ENCODE measurements around the gene FABP7.

FABP7 gene

DNA sequence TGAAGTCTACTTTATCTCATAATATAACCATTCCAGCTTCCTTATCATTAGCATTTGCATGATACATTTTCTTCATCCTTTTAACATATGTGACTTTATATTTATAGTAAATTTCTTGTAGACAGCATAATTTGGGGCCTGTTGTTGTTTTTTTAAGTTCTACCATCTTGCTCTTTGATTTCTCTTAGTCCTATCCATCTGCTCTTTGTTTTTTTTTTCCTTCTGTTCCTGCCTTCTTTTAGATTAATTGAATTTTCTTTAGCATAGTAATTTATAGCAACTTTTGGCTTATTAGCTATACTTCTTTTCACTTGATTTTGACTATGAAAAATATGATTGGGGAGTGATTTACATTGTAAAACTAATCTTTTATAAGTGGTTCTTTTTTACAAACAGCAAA is 19.2 kb upstream of the FABP7 start:
- no peak for DNase-seq

DNA sequence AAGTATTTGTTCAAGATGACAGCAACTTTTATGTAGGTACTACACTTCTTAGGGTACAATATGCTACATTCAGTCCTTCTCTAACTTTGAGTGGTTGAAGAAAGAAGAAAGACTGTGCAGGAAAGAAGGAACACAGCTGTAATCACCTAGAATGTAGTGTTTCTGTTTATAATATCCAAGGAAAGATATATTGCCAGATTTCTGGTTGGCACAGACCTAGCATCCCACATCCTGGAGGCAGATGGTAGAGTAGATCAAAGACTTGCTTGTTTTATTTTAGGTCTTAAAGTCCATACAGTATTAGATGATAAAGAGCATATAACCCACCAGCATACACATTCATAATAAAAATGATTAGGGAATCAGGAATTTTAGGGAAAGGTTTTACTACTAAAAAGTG is 13.3 kb upstream of the FABP7 start:
- no peak for DNase-seq

DNA sequence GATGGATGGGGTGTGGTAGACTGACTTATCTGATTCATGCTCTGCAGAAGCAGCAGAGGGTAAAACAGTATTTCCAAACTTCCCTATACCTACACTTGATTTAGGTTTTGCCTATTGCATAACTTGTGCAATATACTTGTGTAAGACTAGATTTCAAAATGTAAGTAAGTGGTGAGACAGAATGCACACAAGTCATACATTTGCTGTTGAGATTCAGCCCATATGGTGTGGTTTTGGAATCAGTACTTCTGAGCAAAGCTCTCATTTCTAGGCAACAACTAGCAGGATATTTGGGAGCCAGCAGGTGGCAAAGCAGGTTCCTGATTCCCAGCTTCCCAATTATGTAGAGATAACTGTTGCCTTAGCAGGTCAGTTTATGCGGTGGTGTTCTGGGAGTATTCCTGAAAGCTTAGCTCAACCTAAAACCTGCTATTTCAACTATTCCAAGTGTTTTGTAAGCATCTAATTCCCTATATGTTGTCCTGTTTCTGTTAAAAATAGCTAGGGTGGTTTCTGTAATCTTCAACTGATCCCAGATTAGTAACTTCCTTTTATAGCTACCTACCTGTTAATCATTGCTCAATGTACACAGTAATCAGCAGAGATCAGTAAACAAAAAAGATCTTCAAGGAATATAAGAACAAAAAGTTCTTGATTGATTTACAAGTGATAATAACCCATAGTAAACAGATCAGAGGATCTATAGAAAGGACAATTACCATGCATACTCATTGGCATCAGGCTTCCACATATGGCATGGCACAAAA is 8.5 kb upstream of the FABP7 start:
- no peak for DNase-seq

DNA sequence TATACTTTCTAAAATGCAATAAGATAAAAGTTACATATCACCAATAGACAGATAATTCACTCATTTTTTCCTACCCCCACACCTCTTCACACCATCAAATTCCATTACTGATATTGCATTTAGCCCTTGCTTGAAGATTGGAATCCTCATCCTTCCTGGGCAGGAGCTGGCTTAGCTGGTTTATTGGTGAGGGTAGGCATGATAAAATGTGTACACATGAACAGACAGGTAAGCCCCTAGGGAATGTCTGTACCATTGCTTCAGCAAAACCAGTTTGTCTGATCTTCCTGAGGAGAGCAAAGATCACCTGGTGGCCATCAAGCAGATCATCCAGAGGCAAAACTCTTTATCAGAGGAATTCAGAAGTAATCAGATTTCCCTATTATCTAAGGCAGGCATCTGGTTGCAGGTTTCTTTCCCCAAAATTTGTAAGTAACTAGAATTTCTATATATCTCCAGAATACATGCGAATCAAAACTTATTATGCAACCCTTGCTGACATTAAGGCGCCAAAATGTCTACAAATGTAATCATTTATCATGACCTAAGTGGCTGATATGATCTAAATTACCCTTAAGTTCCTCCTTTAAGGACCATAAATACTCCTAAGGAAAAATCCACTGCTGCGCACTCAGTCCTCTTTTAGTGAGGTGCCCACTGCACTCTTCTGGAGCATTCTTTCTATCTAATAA is 6.6 kb upstream of the FABP7 start:
- DNase-seq, result no peak

DNA sequence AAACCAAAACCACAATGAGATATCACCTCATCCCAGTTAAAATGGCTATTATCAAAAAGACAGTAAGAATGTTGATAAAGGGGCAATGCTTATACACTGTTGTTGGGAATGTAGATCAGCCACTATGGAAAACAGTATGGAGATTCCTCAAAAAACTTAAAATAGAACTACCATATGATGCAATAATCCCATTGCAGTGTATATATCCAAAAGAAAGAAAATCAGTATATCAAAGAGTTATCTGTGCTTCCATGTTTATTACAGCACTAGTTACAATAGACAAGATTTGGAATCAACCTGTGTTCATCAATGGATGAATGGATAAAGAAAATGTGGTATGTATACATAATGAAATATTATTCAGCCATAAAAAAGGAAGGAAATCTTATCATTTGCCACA is 3.5 kb upstream of the FABP7 start:
- DNase-seq, result no peak

DNA sequence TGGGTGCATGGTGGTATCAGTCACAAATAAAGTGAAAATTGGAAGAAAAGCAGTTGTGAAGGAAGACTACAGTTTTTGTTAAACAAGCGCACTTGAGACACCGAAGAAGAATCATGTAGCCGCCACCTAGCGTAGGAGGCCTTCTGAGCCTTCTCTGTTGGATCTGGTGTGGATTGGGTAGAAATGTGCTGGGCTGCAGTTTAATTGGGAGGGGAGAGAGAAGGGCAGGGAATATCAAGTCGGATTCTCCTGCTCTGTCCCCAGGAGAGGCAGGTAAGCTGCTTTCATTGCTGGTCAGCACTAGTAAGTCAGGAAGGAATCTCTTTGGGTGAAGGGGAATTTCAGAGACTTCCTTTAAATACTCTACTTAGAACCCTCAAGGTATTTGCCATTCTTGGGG is 1.2 kb upstream of the FABP7 start:
- no peak for DNase-seq

DNA sequence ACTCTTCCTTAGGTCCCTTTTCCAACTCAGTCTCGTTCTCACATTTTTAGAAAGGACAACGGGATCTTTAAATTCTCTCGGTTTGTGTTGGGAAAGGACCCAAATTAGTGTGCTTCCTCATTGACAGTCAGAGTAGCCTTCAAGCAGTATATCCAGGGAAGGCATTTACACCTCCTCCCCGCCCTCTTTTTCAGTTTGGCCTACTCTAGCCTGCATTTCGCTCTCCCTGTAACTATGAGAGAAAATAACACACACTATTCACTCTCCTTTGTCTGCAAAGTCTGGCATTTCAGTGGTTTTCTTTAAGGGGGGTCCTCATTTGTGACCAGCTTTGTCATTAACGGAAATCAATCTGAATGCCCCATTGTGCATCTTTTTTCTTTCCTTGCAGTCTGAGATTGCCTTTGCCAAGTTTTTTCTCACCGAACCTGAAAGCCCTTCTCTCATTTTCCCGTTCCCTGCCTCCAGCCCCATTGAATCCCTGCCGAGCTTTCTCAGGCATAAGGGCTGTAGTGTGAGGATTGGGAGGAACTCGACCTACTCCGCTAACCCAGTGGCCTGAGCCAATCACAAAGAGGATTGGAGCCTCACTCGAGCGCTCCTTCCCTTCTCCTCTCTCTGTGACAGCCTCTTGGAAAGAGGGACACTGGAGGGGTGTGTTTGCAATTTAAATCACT is 393 bp upstream of the FABP7 start:
- DNase-seq, result no peak

DNA sequence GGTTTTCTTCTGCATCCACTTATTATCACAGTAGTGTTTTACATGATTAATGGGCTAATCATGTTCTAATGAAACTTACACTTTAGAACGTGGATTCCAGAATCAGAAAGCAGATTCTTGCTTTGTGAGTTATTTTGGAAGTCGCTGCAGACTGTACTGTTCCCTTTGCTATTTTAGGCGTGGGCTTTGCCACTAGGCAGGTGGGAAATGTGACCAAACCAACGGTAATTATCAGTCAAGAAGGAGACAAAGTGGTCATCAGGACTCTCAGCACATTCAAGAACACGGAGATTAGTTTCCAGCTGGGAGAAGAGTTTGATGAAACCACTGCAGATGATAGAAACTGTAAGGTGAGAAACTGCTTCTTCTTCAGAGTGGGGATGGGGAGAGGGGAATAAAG is 598 bp downstream of the FABP7 start:
- no peak for DNase-seq

DNA sequence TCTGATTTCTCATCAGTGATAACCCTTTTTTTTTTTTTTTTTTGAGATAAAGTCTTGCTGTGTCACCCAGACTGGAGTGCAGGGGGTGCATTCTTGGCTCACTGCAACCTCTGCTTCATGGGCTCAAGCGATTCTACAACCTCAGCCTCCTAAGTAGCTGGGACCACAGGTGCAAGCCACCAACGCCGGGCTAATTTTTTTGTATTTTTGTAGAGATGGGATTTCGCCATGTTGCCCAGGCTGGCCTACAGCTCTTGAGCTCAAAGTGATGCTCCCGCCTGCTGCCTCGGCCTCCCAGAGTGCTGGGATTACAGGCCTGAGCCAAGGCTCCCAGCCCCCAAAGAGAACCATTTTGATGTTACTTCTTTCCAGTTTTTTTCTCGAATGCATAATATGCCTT is 2.2 kb downstream of the FABP7 start:
- no peak for DNase-seq

DNA sequence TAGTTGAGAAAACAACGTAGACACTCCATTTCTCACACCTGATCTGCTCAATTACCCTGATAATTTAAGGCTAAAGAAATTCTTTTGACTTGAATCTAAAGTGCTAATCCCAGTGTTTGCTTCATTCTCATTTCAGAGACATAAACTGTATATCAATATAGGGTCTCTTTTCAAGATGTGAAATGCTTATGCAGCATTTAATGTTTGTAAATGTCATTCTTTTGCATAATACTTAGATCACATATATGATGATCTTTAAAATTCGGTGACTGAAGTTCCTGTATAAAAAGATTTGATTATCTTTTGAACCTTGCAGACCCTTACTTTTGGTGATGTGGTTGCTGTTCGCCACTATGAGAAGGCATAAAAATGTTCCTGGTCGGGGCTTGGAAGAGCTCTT is 3.9 kb downstream of the FABP7 start:
- no peak for DNase-seq

DNA sequence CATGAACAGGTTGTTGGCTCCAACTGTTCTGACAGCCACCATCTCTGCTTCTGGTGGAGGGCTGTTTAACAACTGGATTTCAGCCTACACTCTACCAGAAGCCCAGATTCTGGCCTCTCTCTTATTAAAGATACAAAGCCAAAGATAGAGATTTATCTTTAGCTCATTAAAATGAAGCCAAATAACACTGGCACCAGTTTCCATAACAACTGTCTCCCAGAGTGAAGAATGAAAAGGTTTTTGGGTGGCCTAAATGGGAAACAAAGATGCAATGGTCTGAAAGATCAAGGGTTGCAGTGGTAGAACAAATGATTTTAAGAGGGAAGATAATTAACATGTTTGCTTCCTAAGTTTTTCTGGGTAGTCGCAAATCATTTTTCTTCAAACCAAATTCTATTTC is 6.4 kb downstream of the FABP7 start:
- DNase-seq, result no peak

DNA sequence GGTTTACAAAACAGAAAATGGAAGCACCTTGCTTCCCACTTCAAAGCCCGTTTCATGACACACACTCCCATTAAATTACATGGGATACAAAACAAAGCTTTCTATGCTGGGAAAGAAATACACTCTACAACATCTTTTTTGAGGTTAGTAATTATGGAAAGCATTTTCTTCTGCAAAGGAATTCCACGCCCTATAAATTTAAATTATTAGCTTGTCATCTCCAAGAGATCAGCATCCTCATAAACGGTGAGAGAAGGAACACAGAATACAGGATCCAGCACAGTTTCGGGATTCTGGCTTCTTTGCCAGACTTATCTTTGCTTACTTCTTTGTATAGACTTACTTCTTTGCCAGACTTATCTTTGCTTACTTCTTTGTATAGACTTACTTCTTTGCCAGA is 8.2 kb downstream of the FABP7 start:
- no peak for DNase-seq

DNA sequence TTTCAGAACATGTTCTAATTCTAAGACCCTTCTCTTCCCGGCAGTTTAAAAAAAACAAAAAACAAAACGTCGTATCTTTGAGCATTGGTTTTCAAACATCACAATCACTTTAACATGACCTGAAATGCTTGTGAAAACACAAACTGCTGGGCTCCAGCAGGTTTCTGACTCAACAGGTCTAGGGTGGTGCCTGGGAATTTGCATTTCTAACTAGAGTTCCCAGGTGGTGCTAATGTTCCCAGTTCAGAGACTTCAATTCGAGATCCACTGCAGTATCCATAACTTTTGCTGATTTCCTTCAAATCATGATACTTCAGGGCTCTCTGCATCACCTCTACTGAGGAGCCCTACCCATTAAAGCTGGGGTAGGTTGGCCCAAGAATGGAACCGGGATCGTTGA is 8.7 kb downstream of the FABP7 start:
- DNase-seq, result no peak

DNA sequence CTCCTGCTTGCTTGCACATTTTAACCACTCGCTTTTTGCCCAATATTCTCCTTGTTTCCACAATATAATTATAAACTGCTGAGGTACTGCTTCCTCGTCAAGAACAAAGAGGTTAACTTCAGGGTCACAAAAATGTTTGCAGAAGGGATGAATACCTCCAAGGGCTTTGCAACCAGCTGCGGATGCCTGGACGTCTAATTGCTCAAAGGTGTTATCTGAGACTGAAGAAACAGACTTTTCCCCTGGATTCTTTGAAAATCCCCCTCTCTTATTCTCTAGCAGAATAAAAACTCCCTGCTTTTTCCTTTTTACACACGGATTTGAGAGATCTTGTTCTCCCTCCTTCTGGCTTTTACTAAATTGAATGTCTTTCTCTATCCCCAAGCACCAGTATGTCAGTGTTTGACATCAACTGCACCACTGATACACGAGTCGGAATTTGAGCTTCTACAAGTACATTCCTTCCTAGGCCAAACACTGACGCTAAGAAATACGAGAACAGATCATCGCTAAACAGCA is 9.2 kb downstream of the FABP7 start:
- DNase-seq, result no peak

DNA sequence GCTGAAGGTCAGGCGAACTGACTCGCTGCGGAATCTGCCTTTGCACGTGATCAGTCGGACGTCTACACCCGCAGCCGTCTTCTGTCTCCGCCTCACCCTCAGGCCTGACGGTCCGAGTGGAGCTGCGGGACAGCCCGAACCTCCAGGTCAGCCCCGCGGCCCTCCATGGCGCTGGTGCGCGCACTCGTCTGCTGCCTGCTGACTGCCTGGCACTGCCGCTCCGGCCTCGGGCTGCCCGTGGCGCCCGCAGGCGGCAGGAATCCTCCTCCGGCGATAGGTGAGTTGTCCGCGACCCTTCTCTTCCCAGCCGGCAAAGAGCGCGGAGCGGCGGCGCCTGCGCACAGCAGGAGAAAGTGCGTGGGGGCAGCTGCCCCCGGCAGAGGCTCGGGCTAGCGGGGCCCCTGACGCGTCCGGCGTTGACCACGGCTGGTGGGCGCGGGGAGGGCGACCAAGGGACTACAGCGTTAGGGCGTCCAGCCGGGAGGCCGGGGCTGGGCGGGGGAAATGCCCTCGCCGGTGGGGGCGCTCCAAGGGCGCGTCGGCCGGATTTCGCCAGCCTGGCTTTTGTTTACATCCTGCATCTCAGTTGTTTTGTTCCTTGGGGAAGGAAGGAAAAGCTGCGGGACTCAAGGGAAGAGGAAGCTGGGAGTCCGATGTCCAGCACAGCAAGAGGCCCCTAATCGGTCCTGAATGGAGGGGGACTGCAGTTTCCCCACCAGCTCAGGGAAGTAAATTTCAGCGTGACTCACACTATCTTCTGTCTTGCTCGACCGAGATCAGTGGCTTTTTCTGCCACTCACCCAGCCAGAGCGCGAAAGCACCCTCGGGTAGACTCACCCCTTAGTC is 9.9 kb downstream of the FABP7 start, which contains the start of gene SMPDL3A:
SMPDL3A (plus strand) TSS at position 77 of the 846 bp plus-strand sequence; CDS start at position 166, 89 bp downstream.
- DNase-seq, result no peak

DNA sequence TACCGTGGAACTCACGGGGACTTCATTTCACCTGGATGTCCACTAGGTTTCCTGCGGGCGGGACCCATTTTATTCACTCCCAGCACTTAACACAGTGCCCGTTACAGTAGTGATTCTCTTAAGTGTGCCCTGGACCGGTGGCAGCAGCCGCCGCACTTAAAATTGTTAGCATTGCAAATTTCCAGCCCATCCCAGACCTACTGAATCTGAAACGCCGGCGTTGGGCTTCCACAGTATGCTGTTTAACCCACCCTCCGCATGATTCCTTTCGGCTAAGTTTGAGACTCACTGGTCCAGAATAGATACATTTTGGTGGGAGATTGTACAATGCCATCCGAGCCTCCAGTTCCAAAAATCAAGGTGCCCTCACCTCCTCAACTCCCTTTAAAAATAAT is 10.5 kb downstream of the FABP7 start:
- DNase-seq, result no peak

DNA sequence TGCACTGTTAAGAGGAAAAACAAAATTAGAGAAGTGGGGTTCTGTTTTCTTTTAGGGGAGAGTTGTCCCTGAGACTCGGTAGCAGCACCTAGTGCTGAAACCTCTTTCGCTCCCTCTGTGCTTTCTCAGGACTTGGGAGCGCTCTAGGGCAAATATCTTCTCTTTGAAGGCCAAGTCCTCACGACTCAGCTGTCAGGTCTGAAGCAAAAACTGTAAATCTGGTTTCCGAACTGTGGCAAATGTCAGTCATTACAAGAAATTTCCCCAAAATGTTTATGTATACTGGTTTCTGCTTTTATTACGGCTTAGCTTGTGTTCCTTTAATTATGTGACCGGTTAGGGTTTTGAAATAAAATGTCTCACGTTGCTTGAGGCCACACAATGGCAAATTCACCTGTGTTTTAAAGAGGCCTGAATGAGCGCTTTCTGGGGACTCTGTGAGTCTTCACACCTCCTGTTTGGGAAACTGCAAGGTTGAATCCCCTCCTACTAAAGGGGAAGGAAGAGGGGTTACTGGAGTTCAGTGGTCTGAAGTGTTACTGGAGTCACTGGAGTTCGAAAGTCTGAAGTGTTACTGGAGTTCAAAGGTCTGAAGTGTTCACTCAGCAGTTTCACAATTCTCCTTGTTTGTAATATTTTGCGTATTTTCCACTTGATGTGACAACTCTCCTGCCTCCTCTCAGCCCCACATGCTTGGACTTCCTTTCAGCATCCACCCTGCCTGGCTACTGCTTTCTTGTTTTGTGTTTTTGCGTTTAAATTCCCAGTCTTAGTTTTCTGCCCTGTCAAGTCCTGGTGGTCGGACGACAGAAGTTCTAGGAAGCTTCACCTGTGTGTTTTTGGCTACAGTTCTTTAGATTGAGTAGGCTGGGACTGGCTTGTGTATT is 11.2 kb downstream of the FABP7 start:
- no peak for DNase-seq

DNA sequence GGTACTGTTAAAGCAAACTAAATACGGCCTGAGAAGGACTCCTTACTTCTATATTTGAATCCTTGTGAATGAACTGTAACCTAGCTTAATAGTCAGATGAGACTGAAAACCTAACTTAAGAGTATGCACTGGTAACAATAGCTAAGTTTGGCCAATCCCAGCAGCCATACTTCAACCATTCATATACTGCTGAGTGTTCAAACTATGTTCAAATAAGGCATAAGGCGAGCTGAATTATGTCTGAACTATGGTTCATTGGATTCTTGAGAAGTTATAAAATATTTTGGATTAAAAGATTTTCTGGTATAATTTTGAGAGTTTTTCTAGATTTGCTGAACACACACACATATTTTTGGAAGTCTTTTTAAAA is 11.8 kb downstream of the FABP7 start:
- no peak for DNase-seq

DNA sequence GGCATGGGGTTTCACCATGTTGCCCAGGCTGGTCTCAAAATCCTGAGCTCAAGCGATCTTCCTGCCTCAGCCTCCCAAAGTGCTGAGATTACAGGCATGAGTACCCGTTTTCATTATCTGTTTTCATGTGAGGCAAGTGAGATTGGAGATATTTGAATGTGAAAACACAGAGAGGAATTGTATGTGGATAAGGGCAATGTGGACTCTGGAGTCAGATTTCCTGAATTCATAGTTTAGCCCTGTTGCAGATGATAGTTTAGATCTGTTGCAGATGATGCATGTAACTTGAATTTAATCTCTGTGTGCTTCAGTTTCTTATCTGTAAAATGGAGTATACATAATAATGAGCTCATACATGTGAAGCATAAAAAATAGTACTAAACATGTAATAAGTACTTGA is 13.2 kb downstream of the FABP7 start:
- DNase-seq, result no peak

DNA sequence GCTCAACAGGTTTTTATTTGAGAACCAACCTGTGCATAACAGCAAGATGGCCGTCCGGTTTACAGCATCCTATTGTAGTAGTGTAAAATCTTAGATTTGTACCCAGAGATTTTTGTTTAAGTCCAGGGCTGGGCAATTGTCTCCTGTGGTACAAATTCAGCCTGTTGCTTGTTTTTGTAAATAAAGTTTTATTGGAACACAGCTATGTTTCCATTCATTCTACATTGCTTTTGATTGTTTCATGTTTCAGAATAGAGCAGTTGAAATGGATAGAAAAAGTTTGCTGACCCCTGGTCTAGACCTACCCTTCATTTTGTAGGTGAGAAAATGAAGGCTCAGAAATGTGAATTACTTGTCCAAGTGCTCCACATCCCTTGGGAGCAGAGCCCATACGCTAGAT is 18.0 kb downstream of the FABP7 start:
- DNase-seq, result no peak

DNA sequence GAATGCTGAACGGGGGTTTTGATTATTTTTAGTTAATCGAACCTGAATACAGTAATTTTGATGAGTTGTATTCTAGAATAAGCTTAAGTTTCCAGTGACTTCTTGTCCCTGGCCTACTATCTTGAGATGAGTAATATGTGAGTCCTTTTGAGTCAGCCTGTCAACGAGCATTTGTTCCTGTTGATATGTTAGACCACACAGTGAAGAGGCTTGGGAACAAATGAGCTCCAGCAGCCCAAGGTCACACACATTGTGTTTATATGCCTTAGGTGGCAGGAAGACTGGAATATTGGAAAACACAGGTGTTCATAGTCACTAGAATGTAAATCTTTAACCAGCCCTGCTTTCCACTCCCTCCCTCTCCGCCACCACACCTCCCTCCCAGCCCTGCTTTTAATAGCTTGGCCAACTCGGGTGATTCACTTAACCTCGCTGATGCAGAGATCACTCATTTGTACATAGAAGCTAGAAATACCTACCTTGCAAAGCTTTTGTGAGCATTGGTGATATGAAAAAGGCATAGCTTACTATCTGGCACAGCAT is 18.7 kb downstream of the FABP7 start:
- no peak for DNase-seq

All from cortex of kidney (tissue), 1 donor.